Suprapubic skin (tissue), 4 donors: ENCODE measurements around the gene CD2AP. TPM values are rescaled to one million over a fixed set of nuclear protein-coding genes. Genes with fewer than 3 reads are reported as not detected.

Experiments used
- DNase-seq, 2 donors: peaks; one replicate each; pipeline ENCODE4 v3.0.0-alpha.2; 2019; ENCODE audit warnings: low spot score in 2 of 2
- H3K27ac ChIP-seq: fragments of 200-600 bp; sonication (generic); one replicate; pipeline ENCODE4 v1.5.1; 2019
- H3K27me3 ChIP-seq: fragments of 200-600 bp; sonication (generic); one replicate; pipeline ENCODE4 v1.5.1; 2019
- H3K36me3 ChIP-seq: fragments of 200-600 bp; sonication (generic); one replicate; pipeline ENCODE4 v1.5.1; 2019
- H3K4me1 ChIP-seq: fragments of 200-600 bp; sonication (generic); one replicate; pipeline ENCODE4 v1.5.1; 2019
- H3K4me3 ChIP-seq: fragments of 200-600 bp; sonication (generic); one replicate; pipeline ENCODE4 v1.5.1; 2019; ENCODE audit warnings: mild to moderate bottlenecking
- H3K9me3 ChIP-seq: fragments of 200-600 bp; sonication (generic); one replicate; pipeline ENCODE4 v1.5.1; 2019
- EP300 ChIP-seq: sonication (generic); formaldehyde crosslinking; IDR thresholded peaks from one replicate; pipeline ENCODE4 v1.6.1; 2017; ENCODE audit warnings: antibody characterized with exemption
- POLR2A ChIP-seq, 2 donors: fragments of 450-650 bp; IDR thresholded peaks; one replicate each; pipeline ENCODE4 v1.6.1; 2017; ENCODE audit warnings: antibody characterized with exemption in 2 of 2, mild to moderate bottlenecking in 2 of 2, moderate library complexity in 2 of 2
- POLR2AphosphoS5 ChIP-seq, 3 donors: sonication (generic); formaldehyde crosslinking; IDR thresholded peaks; one replicate each; pipeline ENCODE4 v1.6.1; 2017; ENCODE audit warnings: antibody characterized with exemption in 3 of 3
- WGBS: methylation state at CpG from one replicate; pipeline ENCODE4 v1.1.5; 2018; 5-methylcytosine and 5-hydroxymethylcytosine counted together
- total RNA-seq, 4 donors: library from RNA; depleted of rRNA; stranded (reverse); fragments of >200 nt; gene quantifications; one replicate each; pipeline ENCODE4 v1.1.0, GENCODE V29; 2016
- TF ChIP-seq, protein P1 (sequence below), 2 donors: fragments of 200-600 bp in 1 of 2; fragments of 450-650 bp in 1 of 2; sonication (generic) in 1 of 2; IDR thresholded peaks; one replicate each; pipeline ENCODE4 v1.5.1; 2016 to 2019; ENCODE audit warnings: antibody characterized with exemption in 2 of 2, mild to moderate bottlenecking in 1 of 2, moderate library complexity in 1 of 2

CD2AP gene
- total RNA-seq, 4 donors from 2014 or later = 20.4 to 41.8 (median 28.3) TPM

DNA sequence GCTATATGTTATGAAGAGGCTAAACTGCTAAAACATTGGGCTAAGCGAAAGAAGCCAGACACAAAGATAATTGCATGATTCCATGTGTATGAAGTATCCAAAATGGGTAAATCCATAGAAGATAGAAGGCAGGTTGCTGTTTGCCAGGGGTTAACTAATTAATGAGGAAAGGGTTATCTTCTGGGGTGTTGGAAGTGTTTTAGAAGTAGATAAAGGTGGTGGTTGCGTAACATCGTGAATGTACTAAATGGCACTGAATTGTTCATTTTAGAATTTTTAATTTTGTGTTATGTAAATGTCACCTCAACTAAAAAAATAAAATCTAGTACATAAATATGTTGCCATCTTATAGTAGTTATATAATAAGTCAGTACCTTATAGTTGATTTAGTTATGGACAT is 116.4 kb downstream of the CD2AP start:
- Histone ChIP-seq H3K27me3 (no peaks in the 10 kb centered on the region), H3K9me3 (no peaks in the 10 kb centered on the region), H3K4me3 (no peak overlapping the region), H3K36me3 (peaks cover 44% of the 10 kb centered on the region), H3K27ac (no peak overlapping the region), H3K4me1 (peaks cover 6% of the 10 kb centered on the region)
- DNase-seq = no peak
- TF ChIP-seq, protein P1, sequence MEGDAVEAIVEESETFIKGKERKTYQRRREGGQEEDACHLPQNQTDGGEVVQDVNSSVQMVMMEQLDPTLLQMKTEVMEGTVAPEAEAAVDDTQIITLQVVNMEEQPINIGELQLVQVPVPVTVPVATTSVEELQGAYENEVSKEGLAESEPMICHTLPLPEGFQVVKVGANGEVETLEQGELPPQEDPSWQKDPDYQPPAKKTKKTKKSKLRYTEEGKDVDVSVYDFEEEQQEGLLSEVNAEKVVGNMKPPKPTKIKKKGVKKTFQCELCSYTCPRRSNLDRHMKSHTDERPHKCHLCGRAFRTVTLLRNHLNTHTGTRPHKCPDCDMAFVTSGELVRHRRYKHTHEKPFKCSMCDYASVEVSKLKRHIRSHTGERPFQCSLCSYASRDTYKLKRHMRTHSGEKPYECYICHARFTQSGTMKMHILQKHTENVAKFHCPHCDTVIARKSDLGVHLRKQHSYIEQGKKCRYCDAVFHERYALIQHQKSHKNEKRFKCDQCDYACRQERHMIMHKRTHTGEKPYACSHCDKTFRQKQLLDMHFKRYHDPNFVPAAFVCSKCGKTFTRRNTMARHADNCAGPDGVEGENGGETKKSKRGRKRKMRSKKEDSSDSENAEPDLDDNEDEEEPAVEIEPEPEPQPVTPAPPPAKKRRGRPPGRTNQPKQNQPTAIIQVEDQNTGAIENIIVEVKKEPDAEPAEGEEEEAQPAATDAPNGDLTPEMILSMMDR (IDR thresholded peaks at IDR 0.05) = no peak
- TF ChIP-seq POLR2AphosphoS5 (IDR thresholded peaks at IDR 0.05) = no peak
- TF ChIP-seq POLR2A (IDR thresholded peaks at IDR 0.05) = no peak
- no peak for TF ChIP-seq EP300
- 94% methylated on average over 3 of the region's 3 CpGs for WGBS

DNA sequence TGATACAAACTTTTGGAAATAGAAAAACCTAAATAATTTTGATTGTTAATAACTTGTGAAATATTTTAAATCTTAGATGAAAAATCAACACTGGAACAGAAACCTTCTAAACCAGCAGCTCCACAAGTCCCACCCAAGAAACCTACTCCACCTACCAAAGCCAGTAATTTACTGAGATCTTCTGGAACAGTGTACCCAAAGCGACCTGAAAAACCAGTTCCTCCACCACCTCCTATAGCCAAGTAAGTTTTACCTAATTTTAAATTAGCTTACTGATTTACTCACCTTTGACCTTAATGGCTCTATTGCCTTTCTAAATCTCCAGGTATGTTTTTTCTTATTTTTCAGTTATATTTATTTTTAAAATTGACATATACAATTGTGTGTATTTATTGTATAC is 118.2 kb downstream of the CD2AP start:
- Histone ChIP-seq H3K4me3 (no peak overlapping the region), H3K4me1 (peaks cover 6% of the 10 kb centered on the region), H3K27me3 (no peaks in the 10 kb centered on the region), H3K27ac (no peak overlapping the region), H3K36me3 (peaks cover 37% of the 10 kb centered on the region), H3K9me3 (no peaks in the 10 kb centered on the region)
- DNase-seq = no peak
- WGBS = 52% methylated on average over 1 of the region's 1 CpG
- TF ChIP-seq, protein P1 (IDR thresholded peaks at IDR 0.05) = no peak
- TF ChIP-seq POLR2A (IDR thresholded peaks at IDR 0.05) (no peak), EP300 (no peak), POLR2AphosphoS5 (IDR thresholded peaks at IDR 0.05) (no peak)

DNA sequence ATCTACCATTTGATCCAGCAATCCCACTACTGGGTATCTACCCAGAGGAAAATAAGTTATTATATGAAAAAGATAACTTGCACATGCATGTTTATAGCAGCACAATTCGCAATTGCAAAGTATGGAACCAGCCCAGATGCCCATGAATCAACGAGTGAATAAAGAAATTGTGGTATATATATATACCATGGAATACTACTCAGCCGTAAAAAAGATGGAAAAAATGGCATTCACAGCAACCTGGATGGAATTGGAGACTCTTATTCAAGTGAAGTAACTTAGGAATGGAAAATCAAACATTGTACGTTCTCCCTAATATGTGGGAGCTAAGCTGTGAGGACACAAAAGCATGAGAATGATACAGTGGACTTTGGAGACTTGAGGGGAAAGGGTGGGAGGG is 120.8 kb downstream of the CD2AP start:
- Histone ChIP-seq H3K27me3 (no peaks in the 10 kb centered on the region), H3K9me3 (no peaks in the 10 kb centered on the region), H3K27ac (no peak overlapping the region), H3K4me3 (no peak overlapping the region), H3K36me3 (peaks cover 29% of the 10 kb centered on the region), H3K4me1 (peaks cover 6% of the 10 kb centered on the region)
- no peak for DNase-seq
- TF ChIP-seq, protein P1 (IDR thresholded peaks at IDR 0.05) = no peak
- TF ChIP-seq EP300 = no peak
- WGBS = 74% methylated on average over 4 of the region's 4 CpGs

DNA sequence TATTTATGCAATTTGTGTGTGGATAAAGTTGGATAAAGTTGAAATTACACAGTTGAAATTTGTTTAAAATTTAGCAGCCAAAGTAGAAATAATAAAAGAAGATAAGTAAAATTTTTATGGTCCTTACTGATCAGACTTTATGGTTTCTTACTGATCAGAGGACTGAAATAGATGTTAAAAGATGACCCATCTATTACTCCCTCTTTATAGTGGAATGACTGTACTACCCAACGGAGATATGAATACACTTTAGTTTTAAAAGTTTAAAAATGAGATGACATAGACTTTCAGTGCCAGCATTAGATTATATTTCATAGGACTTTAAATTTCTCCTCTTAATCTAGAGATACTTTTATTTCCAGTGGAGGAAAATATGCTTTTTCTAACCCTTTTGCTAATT is 121.9 kb downstream of the CD2AP start:
- no peak for DNase-seq
- H3K27me3 ChIP-seq = no peaks in the 10 kb centered on the region
- no peaks in the 10 kb centered on the region for H3K9me3 ChIP-seq
- peaks cover 6% of the 10 kb centered on the region for H3K4me1 ChIP-seq
- peaks cover 29% of the 10 kb centered on the region for H3K36me3 ChIP-seq
- WGBS = 85% methylated on average over 1 of the region's 1 CpG
- TF ChIP-seq POLR2AphosphoS5 (IDR thresholded peaks at IDR 0.05) (no peak), POLR2A (IDR thresholded peaks at IDR 0.05) (no peak), EP300 (no peak)
- TF ChIP-seq, protein P1 (IDR thresholded peaks at IDR 0.05) = no peak
- no peak overlapping the region for H3K4me3 ChIP-seq
- no peak overlapping the region for H3K27ac ChIP-seq

DNA sequence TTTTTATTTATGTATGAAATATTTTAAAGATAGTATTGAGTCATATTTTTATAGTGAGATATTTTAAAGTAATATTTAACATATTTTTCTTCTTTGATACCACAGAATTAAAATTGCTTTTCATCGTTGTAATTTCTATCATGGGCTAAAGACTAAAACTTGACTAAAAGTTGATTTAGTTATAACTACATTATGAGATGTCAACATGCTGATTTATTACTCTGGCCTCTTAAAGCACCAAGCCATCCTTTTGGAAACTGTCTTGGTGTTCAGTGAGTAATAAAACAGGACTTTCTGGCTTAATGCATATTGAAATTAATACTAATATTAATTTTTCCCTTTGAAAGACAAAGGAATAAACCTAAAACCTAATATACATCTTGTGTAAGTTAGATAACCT is 125.6 kb downstream of the CD2AP start:
- Histone ChIP-seq H3K4me1 (no peaks in the 10 kb centered on the region), H3K27me3 (no peaks in the 10 kb centered on the region), H3K36me3 (peaks cover 22% of the 10 kb centered on the region), H3K9me3 (no peaks in the 10 kb centered on the region), H3K4me3 (no peak overlapping the region), H3K27ac (no peak overlapping the region)
- WGBS = 76% methylated on average over 1 of the region's 1 CpG
- TF ChIP-seq EP300 (no peak), POLR2AphosphoS5 (IDR thresholded peaks at IDR 0.05) (no peak), POLR2A (IDR thresholded peaks at IDR 0.05) (no peak)
- TF ChIP-seq, protein P1 (IDR thresholded peaks at IDR 0.05) = no peak
- DNase-seq = no peak
